MCF 10A (cell line): ENCODE measurements around the gene ETNK1. TPM values are rescaled to one million over a fixed set of nuclear protein-coding genes. Genes with fewer than 3 reads are reported as not detected.
"Not testable (repeated sequence)": the region's sequence is repeated elsewhere in the genome, so short reads cannot be mapped to it uniquely, and the experiment has no call there.

ENCODE experiments used
- BruUV-seq: library from RNA; stranded (reverse); fragments of 400-500 nt; replicated peaks from 2 replicates; lab custom pipeline; 2021; lab: Mats Ljungman, UMichigan
- CTCF ChIA-PET: fragments of 300-600 bp; sonication (Branson Sonifier 250); formaldehyde crosslinking; extraction: SDS; loops from one replicate; lab custom pipeline; 2021; ENCODE audit warnings: antibody characterized with exemption, inconsistent platforms; lab: Yijun Ruan, JAX
- POLR2A ChIA-PET: fragments of 300-600, 350-650 bp; sonication (Branson Sonifier 250); formaldehyde crosslinking; extraction: SDS; loops from one replicate; lab custom pipeline; 2020; ENCODE audit warnings: antibody characterized with exemption, inconsistent platforms; lab: Yijun Ruan, JAX
- DNase-seq: peaks from one replicate; pipeline ENCODE4 v3.0.0-alpha.2; 2018; ENCODE audit not compliant: unreplicated experiment
- H3K27ac Mint-ChIP-seq: one replicate; pipeline ENCODE4 v1.8.0; 2022; ENCODE audit warnings: mild to moderate bottlenecking, low read depth, mixed read lengths; ENCODE audit not compliant: unreplicated experiment
- H3K27me3 Mint-ChIP-seq: one replicate; pipeline ENCODE4 v1.8.0; 2022; ENCODE audit warnings: mixed read lengths; ENCODE audit not compliant: insufficient read depth, unreplicated experiment
- H3K36me3 Mint-ChIP-seq: one replicate; pipeline ENCODE4 v1.8.0; 2022; ENCODE audit warnings: mild to moderate bottlenecking, moderate library complexity, mixed read lengths; ENCODE audit not compliant: insufficient read depth, unreplicated experiment
- H3K4me1 Mint-ChIP-seq: one replicate; pipeline ENCODE4 v1.8.0; 2022; ENCODE audit warnings: mixed read lengths; ENCODE audit not compliant: insufficient read depth, unreplicated experiment
- H3K4me3 Mint-ChIP-seq: one replicate; pipeline ENCODE4 v1.8.0; 2022; ENCODE audit warnings: mild to moderate bottlenecking, moderate library complexity, mixed read lengths; ENCODE audit not compliant: unreplicated experiment
- H3K9me3 Mint-ChIP-seq: one replicate; pipeline ENCODE4 v1.8.0; 2022; ENCODE audit warnings: mixed read lengths; ENCODE audit not compliant: unreplicated experiment
- intact Hi-C: fragments of 100-400 bp; cut with micrococcal nuclease; formaldehyde crosslinking; loops from 2 replicates; pipeline ENCODE4 v1.14.1; 2022
- total RNA-seq: library from RNA; stranded (reverse); gene quantifications from 2 replicates; pipeline ENCODE4 v1.2.3, GENCODE V29; 2022
- TF ChIP-seq, protein P1 (sequence below): fragments of 200-600 bp; IDR thresholded peaks from one replicate; pipeline ENCODE4 v1.8.0; 2022; ENCODE audit warnings: antibody characterized with exemption, mild to moderate bottlenecking; ENCODE audit not compliant: unreplicated experiment

The ETNK1 gene
- total RNA-seq, 1 experiment from 2014 or later = 38.3 TPM

DNA sequence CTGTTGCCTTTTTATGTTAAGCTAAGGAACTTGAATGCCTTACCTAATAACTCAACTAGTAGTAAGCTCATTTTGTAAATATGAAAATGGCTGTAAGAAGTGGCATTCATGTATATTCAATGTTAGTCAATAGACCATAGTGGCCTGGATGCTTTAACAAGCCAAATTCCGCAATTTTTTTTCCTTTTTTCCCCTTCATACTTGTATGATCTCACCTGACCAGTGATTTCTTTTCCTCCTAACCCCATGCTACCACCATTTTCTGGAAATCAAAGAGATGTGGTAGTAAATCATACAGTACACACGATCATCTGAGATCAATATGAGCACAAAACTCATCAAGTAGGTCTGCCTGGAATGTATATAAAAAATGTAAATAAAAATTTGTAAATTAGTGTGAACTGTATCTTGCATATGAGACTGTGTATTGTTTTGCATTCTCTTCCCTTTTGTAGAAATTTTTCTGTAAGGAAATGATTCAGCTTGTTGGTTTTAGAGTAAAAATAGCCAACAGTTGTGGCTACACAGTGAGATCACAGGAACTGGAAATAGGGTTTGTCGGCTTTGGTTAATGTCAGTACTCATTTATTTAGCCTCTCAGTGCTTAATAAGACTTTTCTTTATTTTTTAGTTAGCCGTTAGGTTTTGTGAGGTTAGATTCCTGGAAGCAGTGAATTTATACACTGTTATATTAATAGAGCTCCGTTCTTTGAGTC, 62.5 kb downstream of the ETNK1 start:
- TF ChIP-seq, protein P1, sequence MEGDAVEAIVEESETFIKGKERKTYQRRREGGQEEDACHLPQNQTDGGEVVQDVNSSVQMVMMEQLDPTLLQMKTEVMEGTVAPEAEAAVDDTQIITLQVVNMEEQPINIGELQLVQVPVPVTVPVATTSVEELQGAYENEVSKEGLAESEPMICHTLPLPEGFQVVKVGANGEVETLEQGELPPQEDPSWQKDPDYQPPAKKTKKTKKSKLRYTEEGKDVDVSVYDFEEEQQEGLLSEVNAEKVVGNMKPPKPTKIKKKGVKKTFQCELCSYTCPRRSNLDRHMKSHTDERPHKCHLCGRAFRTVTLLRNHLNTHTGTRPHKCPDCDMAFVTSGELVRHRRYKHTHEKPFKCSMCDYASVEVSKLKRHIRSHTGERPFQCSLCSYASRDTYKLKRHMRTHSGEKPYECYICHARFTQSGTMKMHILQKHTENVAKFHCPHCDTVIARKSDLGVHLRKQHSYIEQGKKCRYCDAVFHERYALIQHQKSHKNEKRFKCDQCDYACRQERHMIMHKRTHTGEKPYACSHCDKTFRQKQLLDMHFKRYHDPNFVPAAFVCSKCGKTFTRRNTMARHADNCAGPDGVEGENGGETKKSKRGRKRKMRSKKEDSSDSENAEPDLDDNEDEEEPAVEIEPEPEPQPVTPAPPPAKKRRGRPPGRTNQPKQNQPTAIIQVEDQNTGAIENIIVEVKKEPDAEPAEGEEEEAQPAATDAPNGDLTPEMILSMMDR = no peak
- H3K27me3 Mint-ChIP-seq = no peaks in the 10 kb centered on the region
- DNase-seq = peak; percentile 21
- CTCF ChIA-PET = interaction anchor here (0.9 to 1.3 kb wide), 3 partner anchors 158 to 367 kb away, joined by 3 read pairs; no protein-coding TSS in a partner anchor
- peaks cover 15% of the 10 kb centered on the region for H3K36me3 Mint-ChIP-seq
- no peak overlapping the region for H3K4me3 Mint-ChIP-seq
- H3K9me3 Mint-ChIP-seq = no peaks in the 10 kb centered on the region
- POLR2A ChIA-PET = interaction anchor here (0.6 kb wide), 1 partner anchor 9 kb away, joined by 3 read pairs; no protein-coding TSS in a partner anchor
- H3K27ac Mint-ChIP-seq = no peak overlapping the region
- H3K4me1 Mint-ChIP-seq = no peaks in the 10 kb centered on the region
- no TSS peak for BruUV-seq
- intact Hi-C loops = no loop called here

DNA sequence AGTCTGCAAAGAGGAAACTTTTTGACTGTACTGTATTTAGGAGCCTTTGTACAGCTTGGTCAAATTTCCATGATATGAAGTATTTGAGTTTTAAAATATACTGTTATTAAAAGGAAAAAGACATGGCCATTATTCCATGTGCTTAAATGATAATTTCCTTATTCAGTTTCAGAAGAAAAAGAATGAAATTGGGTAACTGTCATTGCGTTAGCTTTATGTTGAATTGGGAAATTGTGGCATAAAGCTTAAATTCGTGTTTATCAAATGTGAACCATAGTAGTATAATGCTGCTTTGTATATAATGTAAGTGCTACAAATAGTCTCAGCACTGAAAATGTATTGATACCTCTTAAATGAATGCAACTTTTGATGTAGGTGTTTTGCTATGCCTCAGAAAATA, 64.9 kb downstream of the ETNK1 start:
- TF ChIP-seq, protein P1 = no peak
- intact Hi-C loops = no loop called here
- ChIA-PET CTCF (no interaction called here), POLR2A (no interaction called here)
- Mint-ChIP-seq H3K27me3 (no peaks in the 10 kb centered on the region), H3K4me1 (no peaks in the 10 kb centered on the region), H3K36me3 (peaks cover 11% of the 10 kb centered on the region), H3K27ac (no peak overlapping the region), H3K4me3 (no peak overlapping the region), H3K9me3 (no peaks in the 10 kb centered on the region)
- BruUV-seq = no TSS peak
- DNase-seq = no peak

DNA sequence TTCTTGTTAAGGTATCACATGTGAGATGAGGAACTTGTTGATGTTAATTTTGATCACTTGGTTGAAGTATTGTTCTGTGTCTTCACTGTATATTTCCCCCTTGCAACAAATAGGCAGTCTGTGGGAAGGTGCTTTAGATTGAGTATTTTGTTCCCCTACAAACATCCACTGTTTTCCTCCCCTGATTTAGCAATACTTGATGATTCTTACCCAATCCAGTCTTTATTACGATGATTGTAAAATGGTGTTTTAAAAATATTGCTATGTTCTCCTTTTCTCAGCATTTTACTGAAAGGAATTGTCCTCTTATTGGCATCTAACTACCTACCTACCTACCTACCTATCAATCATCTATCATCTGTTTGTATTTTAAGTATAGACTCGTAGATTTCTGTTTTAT, 66.3 kb downstream of the ETNK1 start:
- no TSS peak for BruUV-seq
- Mint-ChIP-seq H3K27ac (no peak overlapping the region), H3K36me3 (peaks cover 13% of the 10 kb centered on the region), H3K4me1 (no peaks in the 10 kb centered on the region), H3K27me3 (no peaks in the 10 kb centered on the region), H3K4me3 (no peak overlapping the region), H3K9me3 (no peaks in the 10 kb centered on the region)
- intact Hi-C loops = no loop called here
- ChIA-PET CTCF (no interaction called here), POLR2A (no interaction called here)
- DNase-seq = no peak
- TF ChIP-seq, protein P1 = no peak

DNA sequence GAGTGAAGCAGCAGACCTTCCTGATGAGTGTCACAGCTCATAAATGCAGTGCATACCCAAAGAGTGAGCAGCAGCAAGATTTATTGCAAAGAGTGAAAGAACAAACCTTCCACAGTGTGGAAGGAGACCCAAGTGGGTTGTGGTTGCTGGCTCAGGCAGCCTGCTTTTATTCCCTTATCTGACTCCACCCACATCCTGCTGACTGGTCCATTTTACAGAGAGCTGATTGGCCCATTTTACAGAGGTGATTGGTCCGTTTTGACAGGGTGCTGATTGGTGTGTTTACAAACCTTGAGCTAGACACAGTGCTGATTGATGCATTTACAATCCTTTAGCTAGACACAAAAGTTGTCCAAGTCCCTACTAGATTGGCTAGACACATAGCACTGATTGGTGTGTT, 67.5 kb downstream of the ETNK1 start:
- not testable (repeated sequence) for H3K27ac Mint-ChIP-seq
- CTCF ChIA-PET = interaction anchor here (0.6 to 1.5 kb wide), 2 partner anchors 21 to 157 kb away, joined by 3 to 5 read pairs; no protein-coding TSS in a partner anchor

More for the DNA sequence above, 67.5 kb downstream of the ETNK1 start:
- H3K9me3 Mint-ChIP-seq, BruUV-seq, H3K27me3 Mint-ChIP-seq, DNase-seq, H3K4me3 Mint-ChIP-seq, intact Hi-C loops, H3K4me1 Mint-ChIP-seq, POLR2A ChIA-PET: not testable (repeated sequence)
- peaks cover 13% of the 10 kb centered on the region for H3K36me3 Mint-ChIP-seq
